ENCODE data around the gene KRTAP22-2.

GRCh38 chr21:30625449-30626165, 35.4 kb upstream of the KRTAP22-2 start:
- TF ChIP-seq CTCF (IDR thresholded peaks at IDR 0.05), result no peak
- TF ChIP-seq POLR2AphosphoS5 (IDR thresholded peaks at IDR 0.05), result no peak
- TF ChIP-seq POLR2A (IDR thresholded peaks at IDR 0.05), result no peak
